ENCODE measurements around the gene C4BPA.

C4BPA gene

DNA sequence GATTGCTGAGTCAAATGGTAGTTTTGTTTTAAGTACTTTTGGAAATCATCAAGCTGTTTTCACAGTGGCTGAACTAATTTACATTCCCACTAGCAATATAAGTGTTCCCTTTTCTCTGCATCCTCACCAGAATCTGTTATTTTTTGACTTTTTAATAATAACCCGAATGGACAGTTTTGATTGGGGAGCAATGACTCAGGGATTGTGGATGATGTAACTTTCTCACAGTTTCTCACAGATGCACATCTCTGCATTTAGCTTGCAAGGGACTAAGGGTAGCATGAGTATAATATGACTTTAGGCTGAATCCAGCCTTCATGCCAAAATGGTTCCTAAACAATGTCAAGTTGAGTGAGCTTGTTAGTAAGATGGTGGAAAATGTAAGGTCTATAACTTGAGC is 90.2 kb downstream of the C4BPA start (continued):
- TF ChIP-seq PPARA (CRISPR knock-in tag; IDR thresholded peaks at IDR 0.05; ENCODE audit: borderline replicate concordance) (no peak), ESRRG (CRISPR knock-in tag; IDR thresholded peaks at IDR 0.05) (no peak)
